ENCODE data around the gene MTHFD2L. TPM values are rescaled to one million over a fixed set of nuclear protein-coding genes. Genes with fewer than 3 reads are reported as not detected.

MTHFD2L gene
- total and polyA plus RNA-seq, 2 of the 8 experiments (the other 6 are each of a cell fraction or from before 2014, with no cell fraction given), result 5.4 to 15.0 TPM

- ChIA-PET CTCF (ENCODE audit: partially characterized antibody) (interaction anchor here (0.6 to 1.1 kb wide), 2 partner anchors 288 to 432 kb away, joined by 3 read pairs; no protein-coding TSS in a partner anchor), POLR2A (ENCODE audit: partially characterized antibody) (no interaction called here)
- 87% methylated on average over 3 of the region's 3 CpGs; no CpG with 5 or more reads in 1 of the 2 experiments for WGBS, 2 experiments (ENCODE audit: extremely low coverage in 1 of 2, insufficient coverage in 1 of 2, insufficient read length in 1 of 2, insufficient replicate concordance in 2 of 2, low coverage in 1 of 2, low lambda C conversion rate in 2 of 2, missing lambda C conversion rate in 1 of 2)
- Histone ChIP-seq H2BK120ac (replicated peaks; ENCODE audit: low read depth, low read length) (no peak overlapping the region), H3K9ac (replicated peaks in 1 of 4; ENCODE audit: extremely low read depth in 1 of 4, low read depth in 3 of 4, low read length in 3 of 4) (no peak overlapping the region), H2AK5ac (ENCODE audit: low read depth, low read length) (no peak overlapping the region), H4K5ac (ENCODE audit: insufficient read length, low read depth, low read length) (no peak overlapping the region), H3K23ac (ENCODE audit: insufficient read length) (no peak overlapping the region), H3K14ac (ENCODE audit: insufficient read length) (no peak overlapping the region), H2BK20ac (ENCODE audit: low read length) (no peak overlapping the region), H3K4ac (replicated peaks; ENCODE audit: insufficient read length, low read depth, low read length) (no peak overlapping the region), H3K4me1 (replicated peaks in 1 of 4; ENCODE audit: control insufficient read depth in 3 of 4, insufficient read depth in 4 of 4, low read length in 3 of 4) (peaks cover 0 to 4% (median 2%) of the 10 kb centered on the region in 4 experiments; a peak in 2 of 7 replicates), H4K20me1 (replicated peaks in 1 of 2; ENCODE audit: control insufficient read depth in 1 of 2, insufficient read depth in 2 of 2, low read length in 2 of 2) (peaks cover 0 to 2% of the 10 kb centered on the region in 2 experiments), H4K8ac (ENCODE audit: extremely low read depth, insufficient read depth, low read length) (no peak overlapping the region), H3K79me2 (ENCODE audit: control insufficient read depth in 1 of 2, insufficient read depth in 2 of 2, low read length in 2 of 2) (peaks cover 0 to 65% of the 10 kb centered on the region in 2 experiments; a peak in 3 of 4 replicates), H3K79me1 (ENCODE audit: low read depth, low read length) (no peaks in the 10 kb centered on the region), H3K36me3 (ENCODE audit: control insufficient read depth in 2 of 4, insufficient read depth in 4 of 4, low read length in 3 of 4) (peaks cover 0 to 18% (median 0%) of the 10 kb centered on the region in 4 experiments; a peak in 3 of 8 replicates), H3K23me2 (ENCODE audit: low read depth, low read length) (0 out of 2 replicates have a peak, but pooled peaks cover 4% of the 10 kb centered on the region), H3K27ac (ENCODE audit: low read depth, low read length) (no peak overlapping the region), H2BK12ac (ENCODE audit: low read depth, low read length) (no peak overlapping the region), H3K18ac (ENCODE audit: extremely low read depth, low read length) (no peak overlapping the region), H3K4me2 (ENCODE audit: insufficient read depth in 1 of 2, low read depth in 2 of 2, low read length in 2 of 2) (no peak overlapping the region), H3K9me3 (ENCODE audit: insufficient read depth in 2 of 2, low read depth in 1 of 2, low read length in 1 of 2) (no peaks in the 10 kb centered on the region), H2AFZ (ENCODE audit: low read length) (no peak overlapping the region), H2BK5ac (ENCODE audit: low read depth, low read length) (no peak overlapping the region), H2BK15ac (ENCODE audit: low read length) (no peak overlapping the region), H3K4me3 (ENCODE audit: extremely low read depth in 1 of 4, insufficient read depth in 2 of 4, low read depth in 3 of 4, low read length in 4 of 4) (no peak overlapping the region), H4K91ac (replicated peaks; ENCODE audit: insufficient read length, low read length) (no peak overlapping the region), H3K27me3 (replicated peaks in 1 of 4; ENCODE audit: control insufficient read depth in 3 of 4, extremely low read depth in 1 of 4, insufficient read depth in 3 of 4, low read length in 3 of 4) (no peaks in the 10 kb centered on the region), H3K56ac (replicated peaks; ENCODE audit: insufficient read length, low read depth, low read length) (no peak overlapping the region)
- FAIRE-seq (no peak), DNase-seq (ENCODE audit: low read depth in 1 of 2, low spot score in 2 of 2) (no peak)
- TF ChIP-seq, protein P1, sequence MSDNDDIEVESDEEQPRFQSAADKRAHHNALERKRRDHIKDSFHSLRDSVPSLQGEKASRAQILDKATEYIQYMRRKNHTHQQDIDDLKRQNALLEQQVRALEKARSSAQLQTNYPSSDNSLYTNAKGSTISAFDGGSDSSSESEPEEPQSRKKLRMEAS (IDR thresholded peaks at IDR 0.05), result no peak
- TF ChIP-seq ZNF274 (IDR thresholded peaks at IDR 0.05; ENCODE audit: borderline replicate concordance, extremely low read depth, low read length) (no peak), TCF12 (IDR thresholded peaks at IDR 0.05; ENCODE audit: low read depth, low read length) (no peak), RXRA (IDR thresholded peaks at IDR 0.05; ENCODE audit: insufficient read depth, low read depth, low read length) (no peak)
Observed at GRCh38 chr4:74161666-74162450, 3.9 kb downstream of the MTHFD2L start.

Data from H1 (cell line).